ENCODE data around the gene PRKCD.
A peak's percentile ranks its signal among the peaks of the same experiment; 100 is the strongest.

The PRKCD gene

DNA sequence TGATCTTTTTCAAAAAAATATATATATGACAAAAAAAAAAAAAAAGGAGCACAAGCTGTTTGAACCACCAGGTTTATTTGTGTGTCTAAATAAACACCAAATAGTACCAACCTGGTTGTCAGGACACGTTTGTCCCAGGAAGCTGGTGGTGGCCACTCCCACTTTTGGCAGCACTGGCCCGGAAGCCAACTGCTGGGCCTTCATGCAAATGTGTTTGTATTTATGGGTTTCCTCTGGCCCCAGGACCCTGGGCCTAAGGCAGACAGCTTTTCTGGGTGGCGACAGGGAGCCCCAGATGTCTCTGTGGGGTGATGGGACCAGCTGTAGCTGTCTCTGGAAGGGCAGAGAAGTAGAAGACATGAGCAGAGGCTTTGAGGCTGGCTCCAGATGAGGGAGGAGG lies 31.6 kb downstream of the PRKCD start:
- DNase-seq = no peak

DNA sequence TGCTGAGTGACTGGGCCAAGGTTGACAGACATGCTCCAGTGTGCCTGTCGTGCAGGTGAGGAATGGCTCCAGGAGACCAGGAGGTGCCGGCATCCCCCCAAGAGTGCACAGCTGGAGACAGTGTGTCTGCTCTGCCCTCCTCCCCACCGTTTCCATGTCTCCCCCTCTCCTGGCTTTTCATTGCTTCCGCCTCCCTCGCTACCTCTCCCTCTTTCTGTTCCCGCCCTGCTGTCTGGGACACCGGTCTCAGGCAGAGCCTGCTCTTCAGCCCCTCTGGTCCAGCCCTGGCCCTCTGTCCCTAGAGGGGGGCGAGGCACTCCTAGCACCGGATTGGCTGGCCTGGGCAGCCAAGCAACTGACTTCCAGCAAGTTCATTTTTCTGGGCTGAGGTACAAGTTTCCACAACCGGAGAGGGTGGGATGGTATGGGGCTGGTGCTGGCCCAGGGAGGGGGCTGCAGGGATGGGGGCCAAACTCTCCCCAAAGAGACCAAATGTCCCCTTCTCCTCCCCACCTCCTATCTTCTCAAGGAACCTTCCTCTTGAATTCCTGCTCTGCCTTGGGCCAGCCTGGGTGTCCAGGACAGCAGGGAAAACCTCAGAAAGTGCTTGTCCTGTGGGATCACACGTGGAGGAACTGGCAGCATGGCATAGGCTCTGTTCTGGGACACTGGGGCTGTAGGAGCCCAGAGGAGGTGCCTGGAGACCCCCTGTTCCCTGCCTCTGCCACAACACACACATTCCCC lies 32.6 kb downstream of the PRKCD start:
- DNase-seq = no peak

DNA sequence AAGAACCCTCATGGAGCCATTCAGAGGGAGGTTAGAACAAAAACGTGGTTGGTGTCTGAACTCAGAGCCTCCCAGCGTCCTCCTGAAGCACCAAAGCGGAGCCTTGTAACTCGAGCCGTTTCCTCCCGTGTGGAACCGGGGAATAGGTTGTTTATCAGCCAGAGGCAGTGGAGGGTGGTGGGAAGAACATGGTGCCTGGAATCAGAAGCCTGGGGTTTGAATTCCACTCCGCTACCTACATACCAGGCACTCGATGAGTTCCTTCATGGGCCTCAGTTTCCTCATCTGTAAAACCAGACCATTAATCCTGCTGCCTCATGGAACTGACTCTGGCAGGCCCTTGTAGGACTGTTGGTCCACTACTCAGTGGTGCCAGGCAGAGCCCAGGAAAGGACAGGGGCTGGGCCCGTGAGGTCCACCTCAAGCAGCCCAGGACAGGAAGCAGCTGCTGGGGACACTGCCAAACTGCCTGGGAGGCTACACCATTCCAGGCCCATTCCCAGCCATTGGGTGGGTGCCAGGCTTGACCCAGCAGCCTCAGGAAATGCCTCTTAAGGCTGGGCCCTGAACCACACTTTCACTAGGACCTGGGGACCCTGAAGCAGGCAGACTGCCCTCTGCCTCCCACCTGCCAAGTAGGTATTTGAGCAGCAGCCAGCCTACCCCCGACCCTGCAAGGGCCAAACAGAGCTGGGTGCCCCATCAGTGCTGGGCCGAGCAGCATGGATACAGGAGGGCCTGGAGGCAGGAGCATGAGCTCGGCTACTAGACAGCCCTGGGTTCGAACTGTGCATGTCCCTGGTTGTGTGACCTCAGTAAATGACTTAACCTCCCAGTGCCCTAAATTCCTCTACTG lies 33.4 kb downstream of the PRKCD start:
- no peak for DNase-seq

DNA sequence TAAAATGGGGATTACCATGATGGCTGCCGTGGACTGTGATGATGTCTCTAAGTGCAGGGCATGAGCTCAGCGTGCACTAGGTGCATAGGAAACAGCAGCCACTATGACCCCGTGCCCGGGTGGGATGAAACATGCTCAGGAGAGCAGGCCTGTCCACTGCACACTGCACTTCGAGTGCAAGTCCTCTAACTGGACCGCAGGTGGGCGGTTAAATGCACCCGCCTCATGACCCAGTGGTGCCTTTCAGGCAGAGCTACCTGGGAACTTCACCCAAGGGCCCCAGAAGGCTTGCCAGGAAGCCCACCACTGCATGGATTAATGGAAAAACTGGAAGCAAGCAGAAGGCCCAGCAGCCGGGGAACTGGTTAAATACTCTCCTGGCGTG lies 34.0 kb downstream of the PRKCD start:
- peak in 1 of 3 donors; percentile 26 for DNase-seq

- peak; percentile 57 to 84 (median 72) for DNase-seq
Observed at GRCh38 chr3:53195602-53196574, 34.9 kb downstream of the PRKCD start.

GRCh38 chr3:53196575-53197407 lies 35.8 kb downstream of the PRKCD start:
- peak; percentile 86 to 93 (median 91) for DNase-seq

- DNase-seq = no peak
Observed at GRCh38 chr3:53198256-53198977, 37.4 kb downstream of the PRKCD start.

DNA sequence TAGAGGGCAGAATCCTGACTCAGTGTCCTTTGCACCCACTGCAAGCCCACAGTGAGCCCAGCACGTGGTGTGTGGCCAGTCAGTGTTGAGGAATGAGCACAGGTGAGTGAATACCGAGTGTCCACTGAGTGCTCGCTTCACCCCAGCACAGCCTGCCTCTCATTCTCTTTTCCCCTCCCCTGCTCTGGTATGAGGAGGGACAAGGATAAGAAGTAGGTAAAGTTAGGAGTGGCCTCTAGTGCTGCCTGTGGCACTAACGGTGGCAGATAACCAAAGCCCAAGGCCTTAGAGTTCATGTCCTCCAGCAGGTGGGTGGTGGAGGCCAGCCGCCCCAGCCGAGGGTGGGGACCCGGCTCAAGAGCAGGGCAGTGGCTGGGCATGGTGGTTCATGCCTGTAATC lies 38.0 kb downstream of the PRKCD start:
- no peak for DNase-seq

DNA sequence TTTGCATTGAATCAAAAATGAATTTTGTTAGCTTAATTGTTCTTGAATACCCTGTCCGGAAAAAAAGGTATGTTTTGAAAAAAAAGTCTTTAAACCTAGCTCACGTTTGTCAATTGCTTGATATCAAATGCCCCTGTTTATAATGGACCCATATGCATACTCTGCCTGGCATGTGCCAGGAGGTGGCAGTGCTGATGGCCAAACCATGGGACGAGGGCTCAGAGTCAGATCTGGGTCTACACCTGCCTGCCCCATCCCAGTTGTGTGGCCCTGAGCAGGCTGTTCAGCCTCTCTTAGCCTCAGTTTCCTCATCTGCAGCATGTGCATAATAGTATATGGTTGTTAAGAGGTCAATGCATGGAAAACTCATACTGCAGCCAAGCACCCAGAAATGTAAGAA lies 38.8 kb downstream of the PRKCD start:
- no peak for DNase-seq

DNA sequence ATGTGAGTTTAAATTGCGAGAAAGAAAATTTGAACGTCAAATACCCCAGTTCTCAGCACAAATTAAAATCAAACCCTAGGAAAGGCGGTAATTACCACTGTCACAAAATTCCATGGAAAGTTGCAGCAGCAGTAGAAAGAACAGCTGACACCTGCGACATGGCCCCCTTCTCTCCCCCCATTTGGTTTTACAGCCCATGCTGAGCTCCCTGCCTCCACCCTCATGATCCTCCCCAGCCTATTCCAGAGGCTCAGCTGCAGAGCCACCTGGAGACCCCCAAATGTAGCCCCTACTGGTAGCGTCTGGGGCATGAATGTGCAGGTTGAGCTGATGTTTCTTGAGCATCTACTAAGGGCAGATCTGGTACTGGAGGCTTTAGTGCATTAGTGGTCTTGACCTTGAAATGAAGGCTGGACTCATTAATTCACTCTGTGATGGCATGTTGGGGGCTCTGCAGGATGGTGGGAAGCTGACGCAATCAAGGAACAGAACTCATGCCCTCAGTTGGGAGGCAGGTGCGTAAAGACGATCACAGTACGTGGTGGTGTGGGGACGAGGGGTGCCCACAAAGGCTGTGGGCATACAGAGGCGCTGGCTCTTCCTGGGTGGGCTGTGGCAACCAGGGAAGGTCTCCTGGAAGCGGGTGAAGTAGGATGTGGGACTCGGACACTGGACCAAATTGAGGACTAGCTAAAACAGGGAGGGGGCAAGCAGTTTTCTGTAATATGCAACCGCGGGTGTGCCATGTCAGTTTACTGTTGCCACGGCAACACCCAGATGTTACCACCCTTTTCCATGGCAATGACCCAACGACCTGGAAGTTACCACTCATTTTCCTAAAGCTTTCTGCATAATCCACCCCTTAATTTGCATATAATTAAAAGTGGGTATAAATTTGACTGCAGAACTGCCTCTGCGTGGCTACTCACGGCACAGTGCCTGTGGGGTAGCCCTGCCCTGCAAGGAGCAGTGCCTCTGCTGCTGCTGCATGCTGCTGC lies 39.8 kb downstream of the PRKCD start:
- DNase-seq = no peak

- DNase-seq = no peak
Observed at GRCh38 chr3:53202331-53203015, 41.5 kb downstream of the PRKCD start.

- DNase-seq = peak; percentile 78 to 89 (median 78)
Observed at GRCh38 chr3:53211706-53212702, 51.0 kb downstream of the PRKCD start.

DNA sequence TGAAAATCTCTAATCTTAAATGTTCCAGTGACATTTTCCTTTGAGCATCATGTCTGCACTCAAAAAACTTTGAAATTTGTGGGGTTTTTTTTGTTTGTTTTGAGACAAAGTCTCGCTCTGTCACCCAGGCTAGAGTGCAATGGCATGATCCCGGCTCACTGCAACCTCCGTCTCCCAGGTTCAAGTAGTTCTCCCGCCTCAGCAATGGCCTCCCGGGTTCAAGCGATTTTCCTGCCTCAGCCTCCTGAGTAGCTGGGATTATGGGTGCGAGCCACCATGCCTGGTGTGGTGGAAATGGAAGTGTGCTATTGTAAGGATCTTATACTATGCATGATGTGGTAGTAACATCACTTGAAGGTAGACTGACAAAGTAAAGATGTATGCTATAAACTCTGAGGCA lies 52.3 kb downstream of the PRKCD start:
- DNase-seq = no peak

DNA sequence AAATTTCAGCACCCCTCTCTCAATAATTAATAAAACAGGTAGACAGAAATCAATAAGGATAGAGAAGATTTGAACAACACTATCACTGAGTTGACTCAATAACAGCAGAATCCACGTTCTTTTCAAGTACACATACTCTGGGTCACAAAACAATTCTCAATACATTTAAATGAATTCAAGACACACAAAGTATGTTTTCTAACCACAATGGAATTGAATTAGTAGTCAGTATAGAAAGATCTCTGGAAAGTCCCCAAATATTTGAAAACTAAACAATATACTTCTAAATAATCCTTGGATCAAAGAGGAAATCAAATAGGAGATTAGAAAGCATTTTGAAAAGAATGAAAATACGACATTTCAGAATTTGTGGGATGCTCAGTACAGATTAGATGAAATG lies 54.8 kb downstream of the PRKCD start:
- no peak for DNase-seq

DNA sequence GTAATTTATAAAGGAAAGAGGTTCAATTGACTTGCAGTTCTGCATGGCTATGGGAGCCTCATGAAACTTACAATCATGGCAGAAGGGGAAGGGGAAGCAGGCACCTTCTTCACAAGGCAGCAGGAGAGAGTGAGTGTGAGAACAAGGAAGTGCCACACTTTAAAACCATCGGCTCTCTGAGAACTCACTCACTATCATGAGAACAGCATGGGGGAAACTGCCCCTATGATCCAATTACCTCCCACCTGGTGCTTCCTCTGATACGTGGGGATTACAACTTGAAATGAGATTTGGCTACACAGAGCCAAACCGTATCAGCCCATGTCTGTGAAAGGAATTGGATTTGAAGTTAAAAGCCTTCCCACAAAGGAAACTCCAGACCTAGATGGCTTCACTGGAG lies 55.7 kb downstream of the PRKCD start:
- DNase-seq = no peak

GRCh38 chr3:53217175-53217574 lies 56.2 kb downstream of the PRKCD start:
- no peak for DNase-seq

- DNase-seq = peak; percentile 79 to 81 (median 81)
Observed at GRCh38 chr3:53218131-53218530, 57.1 kb downstream of the PRKCD start.

- peak; percentile 86 to 91 (median 90) for DNase-seq
Observed at GRCh38 chr3:53219895-53220483, 59.0 kb downstream of the PRKCD start.
